OCI-LY7 (cell line): ENCODE data around the gene VOPP1. TPM values are rescaled to one million over a fixed set of nuclear protein-coding genes. Genes with fewer than 3 reads are reported as not detected.

ENCODE experiments used
- BruUV-seq: library from RNA; stranded (reverse); fragments of 400-500 nt; replicated peaks from 2 replicates; lab custom pipeline; 2021; lab: Mats Ljungman, UMichigan
- CTCF ChIA-PET: fragments of 300-600 bp; sonication (Branson Sonifier 250); formaldehyde crosslinking; loops from one replicate; lab custom pipeline; 2022; ENCODE audit warnings: antibody characterized with exemption; ENCODE audit not compliant: unreplicated experiment; lab: Charles Lee
- POLR2A ChIA-PET: fragments of 300-600 bp; sonication (Branson Sonifier 250); formaldehyde crosslinking; loops from one replicate; lab custom pipeline; 2022; ENCODE audit warnings: antibody characterized with exemption; lab: Charles Lee
- DNase-seq: peaks from one replicate; pipeline ENCODE4 v3.0.0-alpha.2; 2015; ENCODE audit warnings: low spot score
- H2AFZ ChIP-seq: fragments of 200-600 bp; sonication (generic), shearing (Covaris generic); 2 replicates; pipeline ENCODE4 v1.6.1; 2014; ENCODE audit warnings: mild to moderate bottlenecking, antibody characterized with exemption, low read length, moderate library complexity
- H3K27ac ChIP-seq: fragments of 200-600 bp; sonication (generic); 2 replicates; pipeline ENCODE4 v1.5.1; 2014; ENCODE audit warnings: mixed run types, low read depth, mild to moderate bottlenecking, moderate library complexity, low read length, inconsistent platforms; ENCODE audit not compliant: poor library complexity, severe bottlenecking
- H3K36me3 ChIP-seq: fragments of 200-600 bp; sonication (generic); 2 replicates; pipeline ENCODE4 v1.6.1; 2014; ENCODE audit warnings: mild to moderate bottlenecking, antibody characterized with exemption, low read length, moderate library complexity, mixed read lengths; ENCODE audit not compliant: insufficient read depth
- H3K4me1 ChIP-seq: fragments of 200-600 bp; sonication (generic); 2 replicates; pipeline ENCODE4 v1.5.1; 2014; ENCODE audit warnings: mild to moderate bottlenecking, low read length; ENCODE audit not compliant: insufficient read depth, poor library complexity, severe bottlenecking
- H3K4me2 ChIP-seq: fragments of 200-600 bp; sonication (generic); 2 replicates; pipeline ENCODE4 v1.6.1; 2014; ENCODE audit warnings: mild to moderate bottlenecking, low read length
- H3K4me3 ChIP-seq: fragments of 200-600 bp; sonication (generic); 2 replicates; pipeline ENCODE4 v1.5.1; 2014; ENCODE audit warnings: mild to moderate bottlenecking, low read depth, low read length; ENCODE audit not compliant: poor library complexity, severe bottlenecking
- H3K79me2 ChIP-seq: fragments of 200-600 bp; sonication (generic); 2 replicates; pipeline ENCODE4 v1.6.1; 2016; ENCODE audit warnings: low read depth, mild to moderate bottlenecking, low read length, moderate library complexity, mixed read lengths; ENCODE audit not compliant: insufficient read depth
- H3K9me2 ChIP-seq: fragments of 200-600 bp; sonication (generic); 2 replicates; pipeline ENCODE4 v1.6.1; 2016; ENCODE audit warnings: mild to moderate bottlenecking, low read length, mixed read lengths; ENCODE audit not compliant: insufficient read depth
- H3K9me3 ChIP-seq: fragments of 200-600 bp; sonication (generic); 2 replicates; pipeline ENCODE4 v1.6.1; 2014; ENCODE audit warnings: mild to moderate bottlenecking, mixed run types, low read length, mixed read lengths
- H4K20me1 ChIP-seq: fragments of 200-600 bp; sonication (generic); 2 replicates; pipeline ENCODE4 v1.6.1; 2014; ENCODE audit warnings: mild to moderate bottlenecking, antibody characterized with exemption, low read length, moderate library complexity, mixed read lengths; ENCODE audit not compliant: insufficient read depth
- EZH2phosphoT487 ChIP-seq: fragments of 200-600 bp; sonication (generic); IDR thresholded peaks from 2 replicates; pipeline ENCODE4 v1.6.1; 2018; ENCODE audit warnings: low read depth, borderline replicate concordance, mild to moderate bottlenecking, mixed run types, antibody characterized with exemption, low read length, moderate library complexity, mixed read lengths
- intact Hi-C: fragments of 100-400 bp; cut with micrococcal nuclease; formaldehyde crosslinking; loops from one replicate; pipeline ENCODE4 v1.10.0; 2022; ENCODE audit not compliant: unreplicated experiment
- total RNA-seq, 2 experiments: library from RNA; depleted of rRNA in 1 of 2; stranded (reverse); fragments of >200 nt in 1 of 2; shearing (Covaris generic) in 1 of 2; gene quantifications; 2 replicates each; pipeline ENCODE4 v1.2.3, GENCODE V29; 2014 to 2022
- TF ChIP-seq, protein P1 (sequence below): fragments of 200-600 bp; sonication (generic); conservative IDR thresholded peaks from 2 replicates; pipeline ENCODE4 v1.5.1; 2014; ENCODE audit warnings: mild to moderate bottlenecking, antibody characterized with exemption, low read length, moderate library complexity, mixed read lengths

VOPP1 gene
- total RNA-seq, 2 experiments from 2014 or later = 68.8 to 72.1 TPM

DNA sequence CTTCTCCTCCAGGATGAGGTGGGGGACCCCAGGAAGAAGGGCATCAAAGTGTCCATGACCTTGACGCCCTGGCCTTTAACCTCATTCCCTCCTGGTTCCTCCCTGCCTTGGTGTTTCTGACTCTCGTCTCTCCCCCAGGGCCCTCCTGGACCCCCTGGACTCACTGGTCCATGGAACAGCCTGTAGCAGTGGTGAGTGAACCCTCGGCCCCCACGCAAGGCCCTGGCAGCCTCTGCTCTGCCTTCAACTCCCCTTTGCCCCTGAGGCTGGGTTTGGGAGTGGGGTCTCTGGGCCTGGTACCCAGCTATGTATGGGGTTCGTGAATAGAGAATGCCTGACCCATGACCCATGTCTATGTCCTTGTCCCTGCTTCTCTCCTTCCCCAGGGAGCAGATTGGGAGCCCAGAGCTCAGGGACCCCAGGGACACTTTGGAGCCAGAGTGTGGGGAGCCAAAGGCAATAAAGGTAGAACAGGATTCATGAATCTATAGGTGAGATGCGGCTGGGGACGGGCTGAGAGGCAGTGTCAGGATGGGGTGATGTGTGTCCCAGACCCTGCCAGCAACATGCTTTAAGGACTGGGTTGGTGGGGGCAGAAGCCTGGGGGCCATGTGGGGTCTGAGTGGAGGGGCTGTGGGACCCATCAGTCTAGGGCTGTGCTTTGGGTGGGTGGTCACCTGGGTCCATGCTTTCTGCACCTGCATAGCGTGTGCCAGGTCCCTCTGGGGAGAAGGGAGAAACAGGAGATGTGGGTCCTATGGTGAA is 18.4 kb upstream of the VOPP1 start:
- no peak for TF ChIP-seq EZH2phosphoT487
- TF ChIP-seq, protein P1, sequence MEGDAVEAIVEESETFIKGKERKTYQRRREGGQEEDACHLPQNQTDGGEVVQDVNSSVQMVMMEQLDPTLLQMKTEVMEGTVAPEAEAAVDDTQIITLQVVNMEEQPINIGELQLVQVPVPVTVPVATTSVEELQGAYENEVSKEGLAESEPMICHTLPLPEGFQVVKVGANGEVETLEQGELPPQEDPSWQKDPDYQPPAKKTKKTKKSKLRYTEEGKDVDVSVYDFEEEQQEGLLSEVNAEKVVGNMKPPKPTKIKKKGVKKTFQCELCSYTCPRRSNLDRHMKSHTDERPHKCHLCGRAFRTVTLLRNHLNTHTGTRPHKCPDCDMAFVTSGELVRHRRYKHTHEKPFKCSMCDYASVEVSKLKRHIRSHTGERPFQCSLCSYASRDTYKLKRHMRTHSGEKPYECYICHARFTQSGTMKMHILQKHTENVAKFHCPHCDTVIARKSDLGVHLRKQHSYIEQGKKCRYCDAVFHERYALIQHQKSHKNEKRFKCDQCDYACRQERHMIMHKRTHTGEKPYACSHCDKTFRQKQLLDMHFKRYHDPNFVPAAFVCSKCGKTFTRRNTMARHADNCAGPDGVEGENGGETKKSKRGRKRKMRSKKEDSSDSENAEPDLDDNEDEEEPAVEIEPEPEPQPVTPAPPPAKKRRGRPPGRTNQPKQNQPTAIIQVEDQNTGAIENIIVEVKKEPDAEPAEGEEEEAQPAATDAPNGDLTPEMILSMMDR = no peak
- H3K9me2 ChIP-seq = no peaks in the 10 kb centered on the region
- BruUV-seq = no TSS peak
- H3K9me3 ChIP-seq = no peaks in the 10 kb centered on the region
- H3K4me3 ChIP-seq = no peak overlapping the region
- no peak for DNase-seq
- POLR2A ChIA-PET = no interaction called here
- H2AFZ ChIP-seq = no peak overlapping the region
- no peak overlapping the region for H3K27ac ChIP-seq
- CTCF ChIA-PET = no interaction called here
- H3K4me1 ChIP-seq = no peaks in the 10 kb centered on the region
- intact Hi-C loops = no loop called here
- H3K4me2 ChIP-seq = no peak overlapping the region
- H4K20me1 ChIP-seq = no peaks in the 10 kb centered on the region
- H3K36me3 ChIP-seq = no peaks in the 10 kb centered on the region
- no peaks in the 10 kb centered on the region for H3K79me2 ChIP-seq

GRCh38 chr7:55589905-55590304 is 17.6 kb upstream of the VOPP1 start:
- no peaks in the 10 kb centered on the region for H3K9me2 ChIP-seq
- no peak overlapping the region for H3K4me3 ChIP-seq
- intact Hi-C loops = no loop called here
- no peaks in the 10 kb centered on the region for H3K4me1 ChIP-seq
- H3K27ac ChIP-seq = no peak overlapping the region
- BruUV-seq = no TSS peak
- H3K79me2 ChIP-seq = no peaks in the 10 kb centered on the region
- no peaks in the 10 kb centered on the region for H3K36me3 ChIP-seq
- H2AFZ ChIP-seq = no peak overlapping the region
- no peaks in the 10 kb centered on the region for H3K9me3 ChIP-seq
- no peak for TF ChIP-seq EZH2phosphoT487
- TF ChIP-seq, protein P1 = no peak
- POLR2A ChIA-PET = interaction anchor here (0.5 kb wide), 1 partner anchor 72 kb away, joined by 4 read pairs; no protein-coding TSS in a partner anchor
- no peaks in the 10 kb centered on the region for H4K20me1 ChIP-seq
- DNase-seq = no peak
- H3K4me2 ChIP-seq = no peak overlapping the region
- CTCF ChIA-PET = no interaction called here

DNA sequence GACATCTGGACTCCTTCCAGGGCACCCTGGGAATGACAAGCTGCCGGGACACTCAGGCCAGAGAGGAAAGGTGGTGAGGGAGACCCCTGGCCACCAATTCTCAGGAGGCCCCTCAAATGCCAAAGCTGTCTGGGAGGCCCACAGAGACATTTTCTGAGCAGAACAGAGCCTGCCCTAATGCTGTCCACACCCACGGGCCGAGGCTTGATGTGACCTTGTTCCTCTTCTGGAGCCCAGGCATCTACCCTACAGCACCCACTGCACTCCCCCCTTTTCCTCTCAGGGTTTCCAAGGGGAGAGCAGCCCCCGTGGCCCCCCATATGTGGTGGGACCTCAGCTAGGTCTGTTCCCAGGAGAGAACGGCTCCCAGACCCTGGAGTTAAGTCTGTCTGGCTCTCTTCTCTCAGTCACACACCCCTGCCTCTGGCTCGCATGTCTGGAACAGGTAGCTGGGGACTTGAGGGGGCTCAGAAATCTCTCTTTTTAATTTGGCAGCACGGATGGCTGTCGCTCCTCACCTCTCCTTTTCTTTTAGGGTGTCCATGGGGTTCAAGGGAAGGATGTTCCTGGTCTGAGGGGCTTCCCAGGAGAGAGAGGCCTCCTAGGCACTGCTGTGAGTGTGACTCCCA is 16.8 kb upstream of the VOPP1 start:
- CTCF ChIA-PET = no interaction called here
- Histone ChIP-seq H3K4me1 (no peaks in the 10 kb centered on the region), H3K4me2 (no peak overlapping the region), H3K79me2 (no peaks in the 10 kb centered on the region), H3K27ac (no peak overlapping the region), H3K9me3 (no peaks in the 10 kb centered on the region), H4K20me1 (no peaks in the 10 kb centered on the region), H2AFZ (no peak overlapping the region), H3K4me3 (no peak overlapping the region), H3K9me2 (no peaks in the 10 kb centered on the region), H3K36me3 (no peaks in the 10 kb centered on the region)
- no TSS peak for BruUV-seq
- DNase-seq = no peak
- intact Hi-C loops = no loop called here
- POLR2A ChIA-PET = interaction anchor here (1.3 kb wide), 1 partner anchor 67 kb away, joined by 3 read pairs; no protein-coding TSS in a partner anchor
- no peak for TF ChIP-seq EZH2phosphoT487
- TF ChIP-seq, protein P1 = no peak
